HuH-7.5 (cell line): ENCODE data around the gene ERBB4.
"Not testable (repeated sequence)": the region's sequence is repeated elsewhere in the genome, so short reads cannot be mapped to it uniquely, and the experiment has no call there.

Experiments
- DNase-seq: peaks from one replicate; pipeline ENCODE4 v3.0.0; 2011; ENCODE audit warnings: low spot score

Gene ERBB4

GRCh38 chr2:212052412-212053159 lies 486.0 kb downstream of the ERBB4 start:
- DNase-seq, result no peak

GRCh38 chr2:212050871-212051270 lies 487.7 kb downstream of the ERBB4 start:
- DNase-seq, result no peak

- no peak for DNase-seq
Observed at GRCh38 chr2:212042562-212042961, 496.0 kb downstream of the ERBB4 start.

- no peak for DNase-seq
Observed at GRCh38 chr2:212037062-212037461, 501.5 kb downstream of the ERBB4 start.

GRCh38 chr2:212034841-212035585 lies 503.6 kb downstream of the ERBB4 start:
- no peak for DNase-seq

- no peak for DNase-seq
Observed at GRCh38 chr2:212033888-212034287, 504.7 kb downstream of the ERBB4 start.

GRCh38 chr2:212032536-212033219 lies 505.9 kb downstream of the ERBB4 start:
- DNase-seq, result no peak

- no peak for DNase-seq
Observed at GRCh38 chr2:212032032-212032431, 506.6 kb downstream of the ERBB4 start.

GRCh38 chr2:212030709-212031108 lies 507.9 kb downstream of the ERBB4 start:
- DNase-seq, result no peak

GRCh38 chr2:212028798-212029394 lies 509.7 kb downstream of the ERBB4 start:
- DNase-seq, result no peak

GRCh38 chr2:212027681-212028628 lies 510.6 kb downstream of the ERBB4 start:
- DNase-seq, result no peak

GRCh38 chr2:212024040-212024439 lies 514.6 kb downstream of the ERBB4 start:
- no peak for DNase-seq

GRCh38 chr2:212022966-212023365 lies 515.6 kb downstream of the ERBB4 start:
- DNase-seq, result no peak

GRCh38 chr2:212021947-212022346 lies 516.7 kb downstream of the ERBB4 start:
- DNase-seq, result no peak

- no peak for DNase-seq
Observed at GRCh38 chr2:212015588-212015987, 523.0 kb downstream of the ERBB4 start.

- DNase-seq, result no peak
Observed at GRCh38 chr2:212013626-212014025, 525.0 kb downstream of the ERBB4 start.

GRCh38 chr2:212010305-212010704 lies 528.3 kb downstream of the ERBB4 start:
- not testable (repeated sequence) for DNase-seq

GRCh38 chr2:212007972-212008371 lies 530.6 kb downstream of the ERBB4 start:
- no peak for DNase-seq

GRCh38 chr2:212005085-212005671 lies 533.4 kb downstream of the ERBB4 start:
- DNase-seq, result peak; percentile 9

GRCh38 chr2:212001325-212001724 lies 537.3 kb downstream of the ERBB4 start:
- DNase-seq, result no peak

- DNase-seq, result no peak
Observed at GRCh38 chr2:211996857-211997256, 541.7 kb downstream of the ERBB4 start.
